Activated CD8-positive, alpha-beta memory T cell treated with anti-CD3 and anti-CD28 coated beads, Interleukin-2, amount 50 U/mL, for 1 hour (primary cell): ENCODE results near the gene FGF4.

ENCODE experiments used
- DNase-seq: peaks from one replicate; pipeline ENCODE4 v3.0.0-alpha.2; 2020; ENCODE audit errors: extremely low read depth

FGF4 gene

DNA sequence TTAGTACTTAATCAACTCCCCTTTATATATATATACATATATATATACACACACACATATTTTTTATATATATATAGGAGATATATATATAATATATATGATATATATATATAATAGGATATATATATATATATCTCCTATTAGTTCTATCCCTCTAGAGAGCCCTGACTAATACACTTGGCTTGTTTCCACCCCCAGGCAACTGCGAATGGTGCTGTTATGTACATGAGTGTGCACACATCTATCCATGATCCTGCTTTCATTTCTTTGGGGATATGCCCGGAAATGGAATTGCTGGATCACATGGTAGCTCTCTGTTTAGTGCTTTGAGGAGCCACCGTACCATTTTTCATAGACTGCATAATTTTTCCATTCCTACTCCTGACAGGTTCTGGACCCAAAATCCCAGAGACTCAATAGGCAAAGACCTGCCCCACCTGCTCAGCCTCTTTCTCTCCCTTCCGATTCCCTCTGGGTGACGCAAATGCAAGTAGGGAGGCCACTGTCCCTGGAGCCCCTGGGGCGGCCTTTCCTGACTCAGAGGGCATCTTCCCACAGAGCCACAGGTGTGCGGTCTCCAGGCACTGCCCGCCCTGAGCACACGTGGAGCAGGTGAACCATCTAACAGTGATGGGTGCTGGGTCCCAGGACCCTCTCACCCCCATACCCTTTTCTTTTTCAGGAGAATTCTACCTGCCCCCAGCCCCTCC, 32.1 kb upstream of the FGF4 start:
- no peak for DNase-seq

DNA sequence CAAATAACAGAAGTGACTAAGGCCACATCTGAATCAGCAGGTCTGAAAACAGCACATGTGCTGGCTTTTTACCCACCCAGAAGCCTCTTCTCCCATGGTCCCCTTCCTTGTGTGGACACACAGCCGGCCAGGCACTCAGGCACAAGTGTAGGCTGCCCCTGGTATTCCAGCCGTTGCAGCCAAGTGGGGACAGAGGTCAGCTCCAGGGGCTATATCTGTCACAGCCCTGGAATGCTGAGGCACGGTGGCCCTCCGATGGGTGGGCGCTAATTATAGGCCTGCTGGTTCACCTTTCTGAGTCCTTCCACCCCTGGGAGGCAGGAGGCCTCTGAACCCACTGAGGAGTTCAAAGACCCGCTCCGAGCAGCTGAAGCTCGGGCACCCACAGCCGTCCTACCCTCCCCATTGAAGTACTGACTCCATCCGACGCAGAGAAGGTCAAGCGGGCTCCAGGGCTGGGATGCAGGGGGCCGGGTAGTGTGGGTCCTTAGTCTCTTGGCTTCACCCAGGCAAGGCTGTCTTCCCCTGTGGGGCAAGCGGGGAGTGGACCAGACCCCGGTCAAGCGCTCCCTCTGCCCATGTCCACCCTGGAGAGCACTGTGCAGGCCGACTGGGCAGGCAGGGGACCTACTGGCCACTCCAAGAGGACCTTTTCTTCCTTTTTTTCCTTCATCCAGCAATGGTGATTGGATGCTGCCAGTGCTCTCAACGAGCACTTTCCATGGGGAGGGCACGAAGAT, 29.8 kb upstream of the FGF4 start:
- DNase-seq = no peak

GRCh38 chr11:69803604-69804218, 28.6 kb upstream of the FGF4 start:
- no peak for DNase-seq

DNA sequence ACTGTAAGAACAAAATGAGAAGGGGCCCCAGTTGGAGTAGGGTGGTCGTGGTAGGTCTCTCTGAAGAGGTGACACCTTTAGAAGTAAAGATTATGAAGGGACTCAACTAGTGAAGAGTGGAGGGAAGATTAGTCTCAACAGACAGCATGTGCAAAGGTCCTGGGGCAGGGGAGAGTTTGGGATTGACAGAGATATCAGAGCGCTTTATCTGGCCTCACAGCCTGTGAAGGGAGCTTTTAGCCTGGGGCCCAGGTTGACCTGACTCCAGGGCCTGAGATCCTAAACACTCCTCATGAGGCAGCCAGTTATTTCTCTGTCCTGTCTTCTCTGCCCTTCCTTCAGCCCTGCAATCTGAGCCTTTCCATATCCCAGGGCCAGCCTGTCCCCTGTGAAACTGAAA, 27.9 kb upstream of the FGF4 start:
- DNase-seq = no peak

DNA sequence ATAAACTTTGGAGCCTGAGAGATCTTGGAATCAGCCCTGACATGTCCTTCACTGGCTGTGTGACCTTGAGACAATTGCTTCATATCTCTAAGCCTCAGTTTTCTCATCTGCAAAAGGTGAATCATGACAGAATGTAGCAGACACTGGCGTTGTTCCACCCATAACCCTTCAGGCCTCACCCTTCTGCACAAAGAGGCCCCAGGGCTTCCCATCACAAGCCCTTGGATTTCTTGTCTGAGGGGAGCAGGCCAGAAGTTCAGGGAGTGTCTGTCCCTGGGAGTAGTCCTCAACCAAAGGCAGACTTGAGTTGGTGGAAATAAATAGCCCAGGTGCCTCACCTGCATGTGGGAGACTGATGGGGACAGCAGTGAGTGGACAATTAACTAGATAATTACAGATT, 27.4 kb upstream of the FGF4 start:
- no peak for DNase-seq

GRCh38 chr11:69801513-69802335, 26.6 kb upstream of the FGF4 start:
- no peak for DNase-seq

DNA sequence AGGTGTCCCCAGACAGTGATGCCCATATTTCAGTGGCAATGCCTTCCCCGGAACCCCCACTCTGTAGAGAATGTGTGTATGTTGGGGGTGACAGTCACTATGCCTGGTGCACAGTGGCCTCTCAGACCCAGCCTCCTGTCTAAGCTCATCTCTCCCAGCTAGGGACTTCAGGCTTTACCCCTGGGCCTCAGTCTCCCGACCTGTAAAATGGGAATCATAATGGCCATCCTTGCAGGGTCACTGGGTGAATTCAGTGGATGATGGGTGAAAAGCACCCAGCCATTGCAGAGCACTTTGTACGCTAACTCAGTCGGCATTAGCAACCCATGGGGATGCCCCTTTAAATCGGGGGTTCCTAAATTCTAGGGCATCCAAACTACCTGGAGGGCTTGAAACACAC, 25.1 kb upstream of the FGF4 start:
- DNase-seq = no peak

DNA sequence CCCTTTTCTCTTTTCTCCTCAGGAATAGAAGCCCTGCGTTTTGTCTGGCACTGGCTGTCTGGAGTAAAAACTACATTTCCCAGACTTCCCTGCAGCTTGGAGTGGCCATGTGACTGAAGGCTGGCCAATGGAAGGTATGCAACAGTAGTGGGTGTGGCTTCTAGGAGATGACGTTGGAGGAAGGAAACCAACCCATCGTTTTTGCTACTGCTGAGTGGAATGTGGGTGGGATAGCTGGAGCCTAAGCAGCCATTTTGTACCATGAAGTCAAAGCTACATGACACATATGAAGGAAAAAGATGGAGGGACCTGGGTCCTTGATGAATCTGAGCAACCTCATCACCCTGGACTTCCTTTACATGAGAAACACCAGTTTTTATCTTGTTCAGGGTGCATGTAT, 24.4 kb upstream of the FGF4 start:
- DNase-seq = no peak

- no peak for DNase-seq
These were observed 24.0 kb upstream of the FGF4 start for GRCh38 chr11:69799097-69799496.

DNA sequence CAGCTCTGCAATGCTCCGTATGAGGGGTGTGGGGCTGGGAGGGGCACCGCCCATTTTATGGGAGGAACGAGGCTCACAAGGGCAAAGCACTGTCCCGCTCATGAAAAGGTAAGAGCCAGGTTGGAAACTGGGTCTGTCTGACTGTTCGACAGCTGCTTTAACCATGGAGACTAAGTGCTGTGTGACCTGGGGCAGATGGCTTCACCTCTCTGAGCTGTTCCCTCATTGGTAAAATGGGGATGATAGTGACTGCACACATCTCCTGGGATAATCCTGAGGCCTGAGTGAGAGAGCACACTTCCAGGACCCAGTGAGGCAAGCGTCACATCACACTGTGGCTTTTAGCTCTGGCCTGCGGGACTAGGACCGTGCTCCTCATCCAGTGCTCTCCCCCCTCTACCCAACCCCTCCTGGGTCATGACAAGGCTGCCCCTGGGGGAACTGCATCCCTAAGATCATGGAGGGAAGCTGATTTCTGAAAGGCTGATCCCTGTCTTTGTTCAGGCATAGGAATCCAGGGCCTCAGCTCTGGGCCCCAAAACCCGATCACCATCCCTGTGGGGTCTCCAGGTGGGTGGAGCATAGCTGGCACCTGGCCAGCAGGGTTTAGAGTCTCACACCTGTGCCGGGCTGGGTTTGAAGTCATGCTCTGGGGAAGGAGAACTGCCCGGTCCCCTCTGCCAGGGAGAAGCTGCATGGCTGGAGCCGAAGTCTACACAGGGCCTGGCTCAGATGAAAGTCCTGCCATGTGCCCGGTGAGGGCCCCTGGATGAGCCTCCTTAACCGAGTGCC, 22.8 kb upstream of the FGF4 start:
- no peak for DNase-seq

- no peak for DNase-seq
These were observed 22.0 kb upstream of the FGF4 start for GRCh38 chr11:69797156-69797555.

- DNase-seq = no peak
These were observed 20.9 kb upstream of the FGF4 start for GRCh38 chr11:69796063-69796462.

DNA sequence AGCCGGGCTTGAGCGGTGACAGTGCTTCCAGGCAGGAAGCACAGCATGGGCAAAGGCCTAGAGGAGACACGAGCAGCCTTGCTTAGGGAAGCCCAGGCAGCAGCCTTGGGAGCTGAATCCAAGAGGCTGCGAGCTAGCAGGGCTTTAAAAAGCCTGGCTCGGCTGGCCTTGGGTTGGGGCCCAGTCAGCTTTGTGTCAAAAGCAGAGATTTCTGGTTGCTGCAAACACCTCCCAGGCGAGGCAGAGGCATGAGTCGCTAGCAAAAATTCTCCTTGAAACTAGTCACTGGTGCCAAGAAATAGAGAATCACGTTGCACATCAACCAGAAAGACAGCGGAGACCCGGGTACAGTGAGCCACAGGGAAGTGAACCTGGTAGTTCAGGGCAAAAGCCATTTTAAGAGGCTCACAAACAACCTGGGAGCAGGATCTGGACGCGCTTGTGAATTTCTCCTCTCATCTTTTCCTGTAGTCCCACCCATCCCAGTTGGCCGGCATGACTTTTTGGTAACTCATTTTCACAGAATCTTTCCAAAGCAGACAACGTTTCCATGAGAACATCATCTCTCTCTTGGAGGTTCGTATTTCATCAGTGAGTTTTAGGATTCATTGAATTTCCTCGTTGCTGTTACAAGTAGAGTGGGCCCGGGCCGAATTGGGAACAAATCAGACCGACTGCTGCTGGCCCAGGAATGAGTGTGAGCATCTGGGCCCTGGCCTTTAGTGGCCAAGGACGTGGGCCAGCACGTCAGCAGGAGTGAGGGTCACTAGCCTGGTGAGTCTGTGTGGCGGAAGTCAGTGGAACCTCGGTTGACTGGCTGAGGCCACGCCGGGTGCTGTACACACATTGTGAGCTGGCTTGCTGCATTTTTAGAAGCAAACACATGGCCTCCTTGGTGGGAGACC, 16.4 kb upstream of the FGF4 start:
- DNase-seq = no peak

DNA sequence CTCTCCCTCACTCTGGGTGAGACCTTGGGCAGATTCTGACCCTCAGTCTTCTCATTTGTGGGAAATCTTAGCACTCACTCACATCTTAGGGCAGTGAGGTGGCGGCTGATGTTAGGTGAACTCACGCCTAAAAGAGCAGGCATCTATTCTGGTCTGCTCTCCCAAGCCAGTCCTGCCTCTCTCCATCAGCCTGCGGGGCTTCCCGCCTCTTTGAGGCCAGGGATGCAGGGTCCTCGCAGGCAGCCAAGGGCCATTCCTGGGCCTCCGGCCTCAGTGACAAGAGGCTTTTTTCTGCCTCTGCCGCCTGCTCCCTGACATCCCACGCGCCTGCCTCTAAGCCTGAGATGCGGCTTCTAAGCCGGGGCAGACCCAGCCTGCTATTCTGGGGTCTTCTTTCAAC, 13.8 kb upstream of the FGF4 start:
- no peak for DNase-seq

DNA sequence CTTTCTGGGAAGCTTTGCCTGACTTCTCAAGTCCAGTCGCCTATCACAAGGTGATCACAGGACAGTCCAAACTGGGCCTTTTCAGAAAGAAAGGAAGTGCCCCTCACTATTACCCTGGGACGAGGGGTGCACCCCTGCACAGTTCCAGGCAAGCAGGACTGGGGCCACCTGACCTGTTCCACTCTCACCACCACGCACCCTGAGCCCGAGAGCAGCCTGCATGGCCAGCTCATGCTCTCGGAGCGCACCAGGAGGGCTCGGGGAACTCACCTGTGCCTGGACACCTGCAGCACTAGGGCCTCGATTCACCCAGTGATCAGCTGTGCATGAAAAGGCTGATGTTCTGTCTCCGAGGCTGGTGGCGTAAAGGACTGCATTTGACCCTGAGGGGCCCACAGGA, 12.8 kb upstream of the FGF4 start:
- no peak for DNase-seq

- no peak for DNase-seq
These were observed 12.3 kb upstream of the FGF4 start for GRCh38 chr11:69787457-69787856.

DNA sequence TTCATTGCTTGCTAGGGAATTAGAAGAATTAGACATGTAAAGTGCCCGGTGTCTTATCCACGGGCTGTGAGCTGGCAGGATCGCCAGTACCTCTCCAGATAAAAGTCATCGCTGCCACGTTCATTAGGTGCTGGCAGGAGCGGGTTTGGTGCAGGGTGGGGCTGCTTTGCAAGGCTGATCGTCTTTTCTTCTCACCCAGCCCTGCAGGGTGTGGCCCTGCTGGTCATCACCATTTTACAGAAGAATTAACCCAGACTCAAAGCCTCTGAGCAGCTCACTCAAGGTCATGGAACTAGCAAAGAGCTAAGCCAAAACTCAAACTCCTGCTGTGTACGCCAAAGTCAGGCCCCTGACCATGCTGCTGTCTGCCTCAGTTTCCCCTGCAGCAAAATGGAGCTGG, 6.1 kb upstream of the FGF4 start:
- no peak for DNase-seq

- no peak for DNase-seq
These were observed 3.2 kb upstream of the FGF4 start for GRCh38 chr11:69778373-69778772.

DNA sequence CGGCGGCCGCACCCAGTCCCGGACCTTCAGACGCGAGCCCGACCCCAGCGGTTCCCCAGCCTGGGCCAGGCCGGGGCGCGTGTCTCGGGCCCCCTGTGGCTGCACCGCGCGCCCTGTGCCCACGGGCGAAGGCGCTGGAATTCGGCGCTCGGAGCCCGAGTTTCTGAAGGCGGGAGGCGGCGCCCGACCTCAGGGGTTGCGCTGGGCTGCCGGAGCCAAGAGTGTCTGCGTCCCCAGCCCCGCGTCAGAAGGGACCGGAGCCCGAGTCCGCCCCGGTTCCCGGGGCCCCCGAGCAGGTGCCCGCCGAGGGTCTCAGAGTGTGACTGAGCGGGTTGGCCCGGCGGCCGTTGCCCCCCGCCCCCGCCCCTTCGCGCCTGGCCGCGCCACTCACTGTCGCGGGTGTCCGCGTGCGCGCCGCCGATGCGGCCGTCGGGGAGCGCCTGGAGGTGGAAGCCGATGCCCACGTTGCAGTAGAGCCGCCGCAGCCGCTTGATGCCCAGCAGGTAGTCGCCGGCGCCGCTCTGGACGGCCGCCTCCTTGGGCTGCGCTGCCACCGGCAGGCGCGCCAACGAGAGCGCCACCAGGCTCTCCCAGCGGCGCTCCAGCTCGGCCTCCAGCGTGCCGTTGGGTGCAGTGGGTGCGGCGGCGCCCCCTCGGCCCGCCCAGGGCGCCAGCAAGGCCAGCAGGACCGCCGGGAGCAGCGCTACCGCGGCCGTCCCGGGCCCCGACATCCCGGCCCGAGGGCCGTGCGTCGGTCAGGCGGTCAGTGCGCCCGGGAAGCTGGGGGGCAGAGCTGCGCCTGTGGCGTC, 583 bp downstream of the FGF4 start:
- DNase-seq = no peak
